ENCODE measurements around the gene KCTD8.
"Not testable (repeated sequence)": the region's sequence is repeated elsewhere in the genome, so short reads cannot be mapped to it uniquely, and the experiment has no call there.

KCTD8 gene

GRCh38 chr4:44326741-44327140 is 121.9 kb downstream of the KCTD8 start:
- no peak for DNase-seq (ENCODE audit: low read depth)

- no peak for DNase-seq (ENCODE audit: low read depth)
These were observed 127.8 kb downstream of the KCTD8 start for GRCh38 chr4:44320833-44321232.

- no peak for DNase-seq (ENCODE audit: low read depth)
These were observed 129.5 kb downstream of the KCTD8 start for GRCh38 chr4:44319129-44319528.

GRCh38 chr4:44313702-44314101 is 134.9 kb downstream of the KCTD8 start:
- DNase-seq (ENCODE audit: low read depth), result no peak

GRCh38 chr4:44287505-44287904 is 161.1 kb downstream of the KCTD8 start:
- DNase-seq (ENCODE audit: low read depth), result no peak

GRCh38 chr4:44279469-44279868 is 169.1 kb downstream of the KCTD8 start:
- no peak for DNase-seq (ENCODE audit: low read depth)

- DNase-seq (ENCODE audit: low read depth), result no peak
These were observed 169.5 kb downstream of the KCTD8 start for GRCh38 chr4:44279066-44279465.

- no peak for DNase-seq (ENCODE audit: low read depth)
These were observed 191.1 kb downstream of the KCTD8 start for GRCh38 chr4:44257461-44257860.

GRCh38 chr4:44256414-44256813 is 192.2 kb downstream of the KCTD8 start:
- no peak for DNase-seq (ENCODE audit: low read depth)

- DNase-seq (ENCODE audit: low read depth), result no peak
These were observed 211.0 kb downstream of the KCTD8 start for GRCh38 chr4:44237643-44238042.

GRCh38 chr4:44235897-44236296 is 212.7 kb downstream of the KCTD8 start:
- DNase-seq (ENCODE audit: low read depth), result no peak

GRCh38 chr4:44232262-44232661 is 216.3 kb downstream of the KCTD8 start:
- no peak for DNase-seq (ENCODE audit: low read depth)

GRCh38 chr4:44231006-44231405 is 217.6 kb downstream of the KCTD8 start:
- DNase-seq (ENCODE audit: low read depth), result no peak

GRCh38 chr4:44228326-44228725 is 220.3 kb downstream of the KCTD8 start:
- DNase-seq (ENCODE audit: low read depth), result no peak

GRCh38 chr4:44221407-44221806 is 227.2 kb downstream of the KCTD8 start:
- no peak for DNase-seq (ENCODE audit: low read depth)

- DNase-seq (ENCODE audit: low read depth), result no peak
These were observed 237.9 kb downstream of the KCTD8 start for GRCh38 chr4:44210750-44211149.

GRCh38 chr4:44196796-44197195 is 251.8 kb downstream of the KCTD8 start:
- DNase-seq (ENCODE audit: low read depth), result no peak

- DNase-seq (ENCODE audit: low read depth), result no peak
These were observed 254.2 kb downstream of the KCTD8 start for GRCh38 chr4:44194365-44194764.

- DNase-seq (ENCODE audit: low read depth), result no peak
These were observed 261.8 kb downstream of the KCTD8 start for GRCh38 chr4:44186850-44187246.

- DNase-seq (ENCODE audit: low read depth), result no peak
These were observed 262.3 kb downstream of the KCTD8 start for GRCh38 chr4:44186096-44186849.

- DNase-seq (ENCODE audit: low read depth), result not testable (repeated sequence)
These were observed 266.9 kb downstream of the KCTD8 start for GRCh38 chr4:44181491-44182349.

GRCh38 chr4:44167766-44168165 is 280.8 kb downstream of the KCTD8 start:
- not testable (repeated sequence) for DNase-seq (ENCODE audit: low read depth)

- DNase-seq (ENCODE audit: low read depth), result no peak
These were observed 282.7 kb downstream of the KCTD8 start for GRCh38 chr4:44165938-44166337.

Measured in activated T-helper 9 cell treated with anti-CD3 and anti-CD28 coated beads, Interleukin-2, amount 50 U/mL, for 16 hours (primary cell).